IPS DF 6.9 (cell line): ENCODE data around the gene SQSTM1.

Experiments
- DNase-seq: peaks from one replicate; pipeline ENCODE4 v3.0.0-alpha.2; 2013; ENCODE audit warnings: low read depth, low spot score
- H3K27ac ChIP-seq: one replicate; pipeline ENCODE4 v1.5.1; 2013; ENCODE audit warnings: low read length, control low read depth
- H3K27me3 ChIP-seq: 2 replicates; pipeline ENCODE4 v1.6.1; 2013; ENCODE audit warnings: mild to moderate bottlenecking, low read length; ENCODE audit not compliant: control insufficient read depth, insufficient read depth
- H3K36me3 ChIP-seq: 2 replicates; pipeline ENCODE4 v1.6.1; 2013; ENCODE audit warnings: low read length; ENCODE audit not compliant: control insufficient read depth, insufficient read depth
- H3K4me1 ChIP-seq: 2 replicates; pipeline ENCODE4 v1.6.1; 2013; ENCODE audit warnings: low read length; ENCODE audit not compliant: control insufficient read depth, insufficient read depth
- H3K4me3 ChIP-seq: 2 replicates; pipeline ENCODE4 v1.5.1; 2013; ENCODE audit warnings: mild to moderate bottlenecking, low read length
- H3K9me3 ChIP-seq: 2 replicates; pipeline ENCODE4 v1.6.1; 2013; ENCODE audit warnings: low read length, inconsistent platforms; ENCODE audit not compliant: control insufficient read depth, insufficient read depth
- WGBS: extraction: QIAGEN DNeasy Blood & Tissue Kit; methylation state at CpG from one replicate; pipeline ENCODE4 v1.1.7; 2013; ENCODE audit warnings: mixed read lengths, missing lambda C conversion rate; ENCODE audit not compliant: insufficient read length, insufficient coverage; 5-methylcytosine and 5-hydroxymethylcytosine counted together

Gene SQSTM1

GRCh38 chr5:179818746-179819295, 1.9 kb upstream of the SQSTM1 start:
- Histone ChIP-seq H3K36me3 (peaks cover 5% of the 10 kb centered on the region), H3K27me3 (no peaks in the 10 kb centered on the region), H3K27ac (no peak overlapping the region), H3K4me3 (no peak overlapping the region; the same call in 1 of the 2 replicates), H3K9me3 (no peaks in the 10 kb centered on the region), H3K4me1 (peaks cover 8% of the 10 kb centered on the region)
- no CpG with 5 or more reads among the region's 35 CpGs for WGBS
- no peak for DNase-seq

GRCh38 chr5:179819296-179820126, 1.2 kb upstream of the SQSTM1 start:
- Histone ChIP-seq H3K4me3 (no peak overlapping the region), H3K27me3 (no peaks in the 10 kb centered on the region), H3K27ac (no peak overlapping the region), H3K9me3 (no peaks in the 10 kb centered on the region), H3K4me1 (peaks cover 8% of the 10 kb centered on the region), H3K36me3 (peaks cover 12% of the 10 kb centered on the region)
- no peak for DNase-seq
- no CpG with 5 or more reads among the region's 26 CpGs for WGBS

GRCh38 chr5:179820127-179820482, 600 bp upstream of the SQSTM1 start:
- H3K36me3 ChIP-seq = peaks cover 17% of the 10 kb centered on the region
- no peak for DNase-seq
- H3K27me3 ChIP-seq = no peaks in the 10 kb centered on the region
- WGBS = no CpG with 5 or more reads among the region's 12 CpGs
- no peak overlapping the region for H3K27ac ChIP-seq
- H3K9me3 ChIP-seq = no peaks in the 10 kb centered on the region
- H3K4me1 ChIP-seq = peaks cover 8% of the 10 kb centered on the region
- H3K4me3 ChIP-seq = no peak overlapping the region

- Histone ChIP-seq H3K4me3 (peak overlapping the region; percentile 64), H3K27ac (no peak overlapping the region), H3K9me3 (no peaks in the 10 kb centered on the region), H3K27me3 (no peaks in the 10 kb centered on the region), H3K36me3 (peaks cover 26% of the 10 kb centered on the region), H3K4me1 (peaks cover 8% of the 10 kb centered on the region)
- no CpG with 5 or more reads among the region's 54 CpGs for WGBS
- no peak for DNase-seq
These were observed 773 bp downstream of the SQSTM1 start for GRCh38 chr5:179821298-179822058.

GRCh38 chr5:179822059-179822432, 1.3 kb downstream of the SQSTM1 start:
- peaks cover 8% of the 10 kb centered on the region for H3K4me1 ChIP-seq
- H3K27me3 ChIP-seq = no peaks in the 10 kb centered on the region
- peaks cover 26% of the 10 kb centered on the region for H3K36me3 ChIP-seq
- no peak overlapping the region for H3K27ac ChIP-seq
- H3K4me3 ChIP-seq = peak overlapping the region; percentile 64; the same call in 1 of the 2 replicates
- no peaks in the 10 kb centered on the region for H3K9me3 ChIP-seq
- no CpG with 5 or more reads among the region's 3 CpGs for WGBS
- no peak for DNase-seq

GRCh38 chr5:179822444-179822990, 1.8 kb downstream of the SQSTM1 start:
- no CpG with 5 or more reads among the region's 8 CpGs for WGBS
- H3K9me3 ChIP-seq = no peaks in the 10 kb centered on the region
- no peak for DNase-seq
- no peaks in the 10 kb centered on the region for H3K27me3 ChIP-seq
- H3K27ac ChIP-seq = no peak overlapping the region
- peaks cover 8% of the 10 kb centered on the region for H3K4me1 ChIP-seq
- peaks cover 26% of the 10 kb centered on the region for H3K36me3 ChIP-seq
- no peak overlapping the region for H3K4me3 ChIP-seq

GRCh38 chr5:179823937-179824744, 3.4 kb downstream of the SQSTM1 start:
- Histone ChIP-seq H3K27ac (no peak overlapping the region), H3K9me3 (no peaks in the 10 kb centered on the region), H3K4me1 (peaks cover 7% of the 10 kb centered on the region), H3K36me3 (peaks cover 29% of the 10 kb centered on the region), H3K4me3 (no peak overlapping the region), H3K27me3 (no peaks in the 10 kb centered on the region)
- no CpG with 5 or more reads among the region's 22 CpGs for WGBS
- no peak for DNase-seq

GRCh38 chr5:179824745-179825112, 4.0 kb downstream of the SQSTM1 start:
- peaks cover 7% of the 10 kb centered on the region for H3K4me1 ChIP-seq
- no CpG with 5 or more reads among the region's 3 CpGs for WGBS
- no peaks in the 10 kb centered on the region for H3K27me3 ChIP-seq
- DNase-seq = no peak
- peaks cover 30% of the 10 kb centered on the region for H3K36me3 ChIP-seq
- H3K9me3 ChIP-seq = no peaks in the 10 kb centered on the region
- no peak overlapping the region for H3K27ac ChIP-seq
- no peak overlapping the region for H3K4me3 ChIP-seq

GRCh38 chr5:179825655-179826182, 5.0 kb downstream of the SQSTM1 start:
- Histone ChIP-seq H3K4me3 (no peak overlapping the region), H3K27me3 (no peaks in the 10 kb centered on the region), H3K9me3 (no peaks in the 10 kb centered on the region), H3K36me3 (peaks cover 32% of the 10 kb centered on the region), H3K4me1 (peaks cover 3% of the 10 kb centered on the region; the same call in 1 of the 2 replicates), H3K27ac (no peak overlapping the region)
- DNase-seq = no peak
- no CpG with 5 or more reads among the region's 13 CpGs for WGBS
